Muscle layer of colon (tissue), 2 donors: Measurements from ENCODE around the gene PIK3R2.

Source experiments
- H3K27ac ChIP-seq: one replicate; pipeline ENCODE4 v1.7.0; 2013; ENCODE audit warnings: low read depth, mild to moderate bottlenecking, low read length, moderate library complexity
- H3K27me3 ChIP-seq, 2 donors: one replicate each; pipeline ENCODE4 v1.7.0; 2013; ENCODE audit warnings: low read length in 2 of 2, mild to moderate bottlenecking in 2 of 2; ENCODE audit not compliant: insufficient read depth in 2 of 2, control insufficient read depth in 1 of 2
- H3K36me3 ChIP-seq: one replicate; pipeline ENCODE4 v1.7.0; 2013; ENCODE audit warnings: mild to moderate bottlenecking, low read length; ENCODE audit not compliant: insufficient read depth
- H3K4me1 ChIP-seq: one replicate; pipeline ENCODE4 v1.7.0; 2013; ENCODE audit warnings: mild to moderate bottlenecking, low read length; ENCODE audit not compliant: insufficient read depth
- H3K4me3 ChIP-seq, 2 donors: one replicate each; pipeline ENCODE4 v1.7.0; 2013; ENCODE audit warnings: low read length in 2 of 2, low read depth in 1 of 2, mild to moderate bottlenecking in 1 of 2, moderate library complexity in 1 of 2
- H3K9ac ChIP-seq: one replicate; pipeline ENCODE4 v1.7.0; 2013; ENCODE audit warnings: low read length
- H3K9me3 ChIP-seq: one replicate; pipeline ENCODE4 v1.7.0; 2013; ENCODE audit warnings: mild to moderate bottlenecking, low read length
- donor health status: abdominal sarcoma.
- donor health status: Adenocarcinoma of cecum.

Gene PIK3R2

DNA sequence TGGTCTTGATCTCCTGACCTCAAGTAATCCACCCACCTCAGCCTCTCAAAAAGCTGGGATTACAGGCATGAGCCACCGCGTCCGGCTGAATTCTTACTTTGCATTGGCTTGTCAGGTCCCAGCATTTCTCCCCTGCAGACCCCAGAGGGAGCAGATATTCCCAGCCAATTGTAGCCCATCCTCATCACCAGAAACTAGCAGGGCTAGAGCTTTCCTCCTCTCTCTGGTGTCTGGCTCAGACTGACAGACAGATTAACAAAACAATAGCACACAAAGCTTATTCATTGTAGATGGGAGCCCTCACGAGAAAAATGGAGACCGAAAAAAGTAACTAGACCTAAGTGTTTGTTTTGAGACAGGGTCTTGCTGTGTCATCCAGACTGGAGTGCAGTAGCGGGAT lies 32.6 kb downstream of the PIK3R2 start:
- Histone ChIP-seq H3K9me3 (no peaks in the 10 kb centered on the region), H3K36me3 (no peaks in the 10 kb centered on the region), H3K27me3 (no peaks in the 10 kb centered on the region), H3K9ac (no peak overlapping the region), H3K27ac (no peak overlapping the region), H3K4me1 (no peaks in the 10 kb centered on the region), H3K4me3 (no peak overlapping the region)

DNA sequence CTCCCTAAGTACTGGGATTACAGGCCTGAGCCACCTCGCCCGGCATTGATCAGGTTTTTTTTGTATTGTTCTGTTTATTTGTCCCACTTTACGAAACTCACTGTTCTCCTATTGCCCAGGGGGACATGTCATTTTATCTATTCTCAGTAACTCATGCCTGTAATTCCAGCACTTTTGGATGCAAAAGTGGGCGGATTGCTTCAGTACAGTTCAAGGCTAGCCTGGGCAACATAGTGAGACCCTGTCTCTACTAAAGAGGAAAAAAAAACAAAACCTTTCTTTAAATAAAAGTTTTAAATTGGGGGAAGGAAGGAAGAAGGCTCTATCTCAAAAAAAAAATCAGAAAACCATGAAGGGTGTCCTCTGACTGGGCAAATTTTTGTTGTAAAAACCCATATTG lies 37.3 kb downstream of the PIK3R2 start:
- Histone ChIP-seq H3K4me1 (peaks cover 23% of the 10 kb centered on the region), H3K27me3 (no peaks in the 10 kb centered on the region), H3K4me3 (no peak overlapping the region), H3K27ac (no peak overlapping the region), H3K36me3 (no peaks in the 10 kb centered on the region), H3K9ac (no peak overlapping the region), H3K9me3 (no peaks in the 10 kb centered on the region)

DNA sequence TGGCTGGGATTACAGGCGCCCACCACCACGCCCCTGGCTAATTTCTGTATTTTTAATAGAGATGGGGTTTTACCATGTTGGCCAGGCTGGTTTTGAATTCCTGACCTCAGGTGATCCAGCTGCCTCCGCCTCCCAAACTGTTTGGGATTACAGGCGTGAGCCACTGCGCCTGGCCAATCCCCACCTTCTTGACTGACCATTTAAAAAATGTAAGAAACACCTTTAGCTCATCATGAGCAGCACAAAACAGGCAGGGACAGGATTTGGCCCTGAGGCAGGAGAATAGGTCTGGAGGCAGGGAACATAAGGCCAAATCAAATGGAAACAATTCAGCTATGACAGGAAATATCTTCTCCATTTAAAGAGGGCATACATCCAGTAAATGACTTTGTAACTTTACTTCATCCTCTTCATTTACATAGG lies 38.7 kb downstream of the PIK3R2 start:
- no peak overlapping the region for H3K27ac ChIP-seq
- H3K9me3 ChIP-seq, result no peaks in the 10 kb centered on the region
- peaks cover 23% of the 10 kb centered on the region for H3K4me1 ChIP-seq
- H3K36me3 ChIP-seq, result peaks cover 7% of the 10 kb centered on the region
- H3K9ac ChIP-seq, result peak overlapping the region; percentile 90
- no peaks in the 10 kb centered on the region for H3K27me3 ChIP-seq
- peak overlapping the region in 1 of 2 donors; percentile 88 for H3K4me3 ChIP-seq

DNA sequence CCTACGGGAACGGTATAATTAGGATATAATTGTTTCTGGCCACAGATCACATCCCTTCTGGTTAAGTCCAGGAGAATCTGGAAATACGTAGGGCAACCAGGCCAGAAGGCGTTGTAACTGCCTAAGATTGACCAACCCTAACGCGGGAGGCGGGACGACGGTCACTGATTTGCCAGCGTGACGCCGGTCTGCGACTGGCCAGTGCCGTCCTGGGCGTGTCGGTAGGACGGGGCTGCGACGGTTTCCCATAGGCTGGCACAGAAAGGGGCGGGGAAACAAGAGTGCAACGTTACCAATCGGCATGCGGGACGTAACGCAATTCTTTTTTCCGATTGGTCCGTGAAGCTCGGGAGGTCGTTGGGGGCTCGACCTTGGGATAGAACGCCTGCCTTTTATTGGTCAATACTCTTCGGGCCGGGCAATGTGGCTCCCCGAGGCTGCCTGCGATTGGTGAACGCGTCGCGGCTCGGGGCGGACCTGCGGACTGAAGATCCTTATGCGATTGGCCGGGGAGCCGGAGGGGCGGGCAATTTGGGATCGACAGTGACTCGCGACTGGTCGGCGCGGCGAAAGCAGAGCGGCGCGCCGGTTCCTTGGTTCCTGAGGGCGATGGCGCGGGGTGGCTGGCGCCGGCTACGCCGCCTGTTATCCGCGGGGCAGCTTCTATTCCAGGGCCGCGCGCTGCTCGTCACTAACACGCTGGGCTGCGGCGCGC lies 39.9 kb downstream of the PIK3R2 start, which contains the start of gene MPV17L2:
MPV17L2 (plus strand) TSS at position 546 of the 715 bp plus-strand sequence; CDS start at position 610, 64 bp downstream.
- Histone ChIP-seq H3K36me3 (peaks cover 7% of the 10 kb centered on the region), H3K27ac (peak within 1 kb of the TSS; percentile 97), H3K4me1 (peaks cover 23% of the 10 kb centered on the region), H3K9ac (peak within 1 kb of the TSS; percentile 90), H3K9me3 (no peaks in the 10 kb centered on the region), H3K4me3 (peak within 1 kb of the TSS; percentile 88 to 98), H3K27me3 (no peaks in the 10 kb centered on the region)

- peaks cover 23% of the 10 kb centered on the region for H3K4me1 ChIP-seq
- peak overlapping the region; percentile 75 to 98 for H3K4me3 ChIP-seq
- H3K27ac ChIP-seq, result peak overlapping the region; percentile 85
- H3K9ac ChIP-seq, result peak overlapping the region; percentile 49
- peaks cover 14% of the 10 kb centered on the region for H3K36me3 ChIP-seq
- no peaks in the 10 kb centered on the region for H3K27me3 ChIP-seq
- no peaks in the 10 kb centered on the region for H3K9me3 ChIP-seq
Observed at GRCh38 chr19:18193388-18194180, 40.6 kb downstream of the PIK3R2 start.

DNA sequence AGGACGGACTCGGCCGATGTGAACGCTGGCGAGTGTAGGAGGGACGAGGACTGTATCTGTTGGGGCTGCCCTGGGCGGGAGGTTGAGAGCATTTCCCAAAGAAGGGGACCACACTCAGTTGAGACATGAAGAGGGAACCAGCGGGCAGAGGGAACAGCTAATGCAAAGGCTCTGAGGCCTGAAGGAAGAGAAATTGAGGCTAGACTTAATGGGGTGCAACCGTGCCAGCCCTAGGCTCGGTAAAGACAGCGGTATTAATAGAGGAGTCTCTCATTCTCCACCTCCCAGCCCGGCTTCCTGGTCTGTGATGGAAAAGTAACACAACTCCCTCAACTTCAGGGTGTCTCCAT lies 41.2 kb downstream of the PIK3R2 start:
- peaks cover 16% of the 10 kb centered on the region for H3K36me3 ChIP-seq
- no peaks in the 10 kb centered on the region for H3K9me3 ChIP-seq
- peak overlapping the region; percentile 85 for H3K27ac ChIP-seq
- peak overlapping the region in 1 of 2 donors; percentile 75 for H3K4me3 ChIP-seq
- H3K9ac ChIP-seq, result peak overlapping the region; percentile 24
- no peaks in the 10 kb centered on the region for H3K27me3 ChIP-seq
- H3K4me1 ChIP-seq, result peaks cover 23% of the 10 kb centered on the region

DNA sequence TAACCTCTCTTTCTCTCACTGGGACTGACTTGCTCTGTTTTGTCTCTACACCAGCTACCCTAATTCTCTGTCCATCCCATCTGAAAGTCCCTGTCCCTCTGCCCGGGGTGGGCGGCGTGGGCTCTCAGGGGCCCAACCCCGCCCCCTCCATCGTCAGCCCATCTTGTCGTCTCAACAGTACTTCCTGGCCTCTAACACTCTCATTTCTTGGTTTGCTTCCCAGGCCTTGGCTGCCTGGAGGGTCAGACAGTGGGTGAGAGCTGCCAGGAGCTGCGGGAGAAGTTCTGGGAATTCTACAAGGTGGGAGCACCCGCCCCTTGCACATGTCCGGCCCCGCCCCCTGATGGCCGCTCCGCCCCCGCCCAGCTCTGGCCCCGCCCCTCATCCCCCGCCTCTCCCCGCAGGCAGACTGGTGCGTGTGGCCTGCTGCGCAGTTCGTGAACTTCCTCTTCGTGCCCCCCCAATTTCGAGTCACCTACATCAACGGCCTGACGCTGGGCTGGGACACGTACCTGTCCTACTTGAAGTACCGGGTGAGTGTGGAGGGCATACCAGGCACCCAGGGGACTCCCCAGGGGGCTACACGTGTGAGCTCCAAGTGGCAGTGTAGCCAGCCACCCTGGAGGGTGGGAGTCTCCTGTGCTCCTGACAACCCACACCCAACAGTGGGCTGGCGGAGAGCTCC lies 41.7 kb downstream of the PIK3R2 start:
- Histone ChIP-seq H3K9ac (peak overlapping the region; percentile 68), H3K27ac (peak overlapping the region; percentile 47), H3K4me1 (peaks cover 23% of the 10 kb centered on the region), H3K27me3 (no peaks in the 10 kb centered on the region), H3K36me3 (peaks cover 16% of the 10 kb centered on the region), H3K9me3 (no peaks in the 10 kb centered on the region), H3K4me3 (peak overlapping the region in 1 of 2 donors; percentile 75)

DNA sequence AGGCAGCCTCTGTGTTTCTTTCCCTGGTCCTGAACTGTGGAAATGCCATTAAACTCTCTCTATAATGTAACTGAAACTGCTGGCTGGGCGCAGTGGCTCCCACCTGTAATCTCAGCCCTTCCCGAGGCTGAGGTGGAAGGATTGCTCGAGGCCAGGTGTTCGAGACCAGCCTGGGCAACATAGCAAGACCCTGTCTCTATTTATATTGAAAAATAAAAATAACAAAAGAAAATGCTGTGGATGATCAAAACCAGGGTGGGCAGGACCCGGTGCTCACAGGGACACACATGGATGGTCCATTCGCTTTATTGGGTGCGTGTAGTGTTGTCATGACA lies 43.5 kb downstream of the PIK3R2 start:
- H3K4me3 ChIP-seq, result no peak overlapping the region
- H3K9me3 ChIP-seq, result no peaks in the 10 kb centered on the region
- H3K9ac ChIP-seq, result no peak overlapping the region
- H3K36me3 ChIP-seq, result peaks cover 22% of the 10 kb centered on the region
- peaks cover 22% of the 10 kb centered on the region for H3K4me1 ChIP-seq
- no peaks in the 10 kb centered on the region for H3K27me3 ChIP-seq
- no peak overlapping the region for H3K27ac ChIP-seq

- Histone ChIP-seq H3K36me3 (peaks cover 22% of the 10 kb centered on the region), H3K9ac (no peak overlapping the region), H3K4me1 (peaks cover 14% of the 10 kb centered on the region), H3K27ac (no peak overlapping the region), H3K27me3 (no peaks in the 10 kb centered on the region), H3K4me3 (no peak overlapping the region), H3K9me3 (no peaks in the 10 kb centered on the region)
Observed at GRCh38 chr19:18197306-18197705, 44.3 kb downstream of the PIK3R2 start.

DNA sequence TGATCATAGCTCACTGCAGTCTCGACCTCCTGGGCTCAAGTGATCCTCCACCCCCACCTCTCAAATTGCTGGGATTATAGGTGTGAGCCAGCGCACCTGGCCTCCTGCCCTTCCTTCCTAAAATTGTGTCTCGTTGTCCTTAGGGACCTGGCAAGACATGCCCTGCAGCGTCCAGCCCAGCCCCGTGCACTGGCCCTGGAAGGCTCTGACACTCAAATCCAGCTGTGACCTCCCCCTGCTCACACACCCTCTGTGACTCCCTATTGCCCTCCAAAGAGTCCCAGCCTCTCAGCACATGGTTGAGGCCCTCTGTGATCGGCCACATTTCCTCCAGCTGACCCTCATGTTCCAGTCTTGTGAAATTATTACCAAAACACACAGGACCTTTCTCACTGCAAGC lies 45.0 kb downstream of the PIK3R2 start:
- H3K9me3 ChIP-seq, result no peaks in the 10 kb centered on the region
- no peaks in the 10 kb centered on the region for H3K27me3 ChIP-seq
- H3K4me3 ChIP-seq, result no peak overlapping the region
- no peak overlapping the region for H3K9ac ChIP-seq
- H3K4me1 ChIP-seq, result peaks cover 18% of the 10 kb centered on the region
- H3K27ac ChIP-seq, result no peak overlapping the region
- peaks cover 22% of the 10 kb centered on the region for H3K36me3 ChIP-seq

GRCh38 chr19:18198374-18198773 lies 45.4 kb downstream of the PIK3R2 start:
- Histone ChIP-seq H3K27me3 (no peaks in the 10 kb centered on the region), H3K4me3 (no peak overlapping the region), H3K9ac (no peak overlapping the region), H3K4me1 (peaks cover 21% of the 10 kb centered on the region), H3K36me3 (peaks cover 22% of the 10 kb centered on the region), H3K27ac (no peak overlapping the region), H3K9me3 (no peaks in the 10 kb centered on the region)
